ENCODE measurements around the gene KRTAP4-3. TPM values are rescaled to one million over a fixed set of nuclear protein-coding genes. Genes with fewer than 3 reads are reported as not detected.
"Not testable (repeated sequence)": the region's sequence is repeated elsewhere in the genome, so short reads cannot be mapped to it uniquely, and the experiment has no call there.

The KRTAP4-3 gene
- not detected for polyA plus RNA-seq (ENCODE audit: insufficient read length)
- long read RNA-seq, donor 1: 0 reads
- long read RNA-seq, donor 2: 0 reads
- long read RNA-seq, donor 3: 0 reads
- long read RNA-seq, donor 4: 0 reads
- long read RNA-seq, donor 5: 0 reads
- long read RNA-seq, donor 6: 0 reads
- long read RNA-seq, donor 7: 0 reads
- long read RNA-seq, donor 8: 0 reads

- DNase-seq: no peak
These were observed at the start of gene KRTAP4-3 for GRCh38 chr17:41168121-41168520. KRTAP4-3 (minus strand) TSS chr17:41168221; CDS start chr17:41168172, 49 bp downstream.

DNA sequence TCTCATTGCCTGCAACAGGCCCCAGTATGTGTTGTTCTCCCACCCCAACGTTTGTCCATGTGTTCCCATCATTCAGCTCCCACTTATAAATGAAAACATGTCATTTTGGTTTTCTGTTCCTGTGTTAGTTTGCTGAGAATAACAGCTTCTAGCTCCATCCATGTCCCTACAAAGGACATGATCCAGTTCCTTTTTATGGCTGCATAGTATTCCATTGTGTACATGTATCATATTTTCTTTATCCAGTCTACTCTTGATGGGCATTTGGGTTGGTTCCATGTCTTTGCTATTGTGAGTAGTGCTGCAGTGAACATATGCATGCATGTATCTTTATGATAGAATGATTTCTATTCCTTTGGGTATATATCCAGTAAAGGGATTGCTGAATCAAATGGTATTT, 47.7 kb upstream of the KRTAP4-3 start:
- DNase-seq: no peak

GRCh38 chr17:41212524-41213169, 44.6 kb upstream of the KRTAP4-3 start:
- no peak for DNase-seq

DNA sequence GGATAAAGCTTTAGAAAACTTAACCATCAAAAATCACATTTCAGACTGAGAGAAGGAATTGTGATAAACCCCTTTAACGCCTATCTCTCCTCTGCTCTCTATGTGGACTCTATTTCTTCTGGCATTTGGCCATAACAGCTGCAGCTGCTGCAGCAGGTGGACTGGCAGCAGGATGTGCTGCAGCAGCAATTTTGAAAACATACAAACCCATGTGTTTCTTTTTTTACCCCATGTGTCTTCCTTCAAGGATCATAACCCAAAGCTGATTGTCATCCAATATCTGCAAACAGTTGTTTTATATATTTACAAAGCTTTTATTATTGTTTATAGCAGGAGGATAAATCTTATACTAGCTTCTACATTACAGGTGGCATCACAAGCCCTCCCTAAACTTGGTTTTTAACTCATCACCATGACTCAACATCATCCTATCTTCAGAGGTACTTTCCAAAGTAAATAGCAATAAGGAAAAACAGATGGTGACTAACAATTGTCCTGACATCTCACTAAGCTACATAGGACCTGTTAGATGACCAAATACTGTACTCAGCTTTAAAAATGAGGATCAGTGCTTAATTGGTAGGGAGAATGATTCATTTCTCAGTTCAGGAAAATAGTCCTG, 43.9 kb upstream of the KRTAP4-3 start:
- DNase-seq: no peak

GRCh38 chr17:41199421-41200078, 31.5 kb upstream of the KRTAP4-3 start:
- no peak for DNase-seq

DNA sequence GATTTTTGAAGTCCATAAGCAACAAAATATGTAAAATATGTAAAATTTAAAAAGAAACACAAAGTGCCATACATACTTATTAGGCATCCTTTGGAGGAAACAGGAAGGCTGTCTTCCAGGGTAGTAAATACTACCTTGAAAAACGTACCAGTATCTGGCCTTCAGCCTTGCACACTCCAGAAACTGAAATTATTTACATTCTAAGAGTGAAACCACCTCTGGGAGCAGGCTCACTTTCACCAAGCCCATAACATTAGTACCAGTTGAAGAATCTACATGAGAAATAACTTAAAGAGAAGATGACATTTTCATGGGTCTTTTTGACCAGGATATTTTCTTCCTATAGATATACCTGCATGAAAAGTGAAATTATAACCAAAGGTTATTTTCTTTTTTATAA, 28.0 kb upstream of the KRTAP4-3 start:
- DNase-seq: no peak

GRCh38 chr17:41190328-41190727, 22.3 kb upstream of the KRTAP4-3 start:
- DNase-seq: no peak

DNA sequence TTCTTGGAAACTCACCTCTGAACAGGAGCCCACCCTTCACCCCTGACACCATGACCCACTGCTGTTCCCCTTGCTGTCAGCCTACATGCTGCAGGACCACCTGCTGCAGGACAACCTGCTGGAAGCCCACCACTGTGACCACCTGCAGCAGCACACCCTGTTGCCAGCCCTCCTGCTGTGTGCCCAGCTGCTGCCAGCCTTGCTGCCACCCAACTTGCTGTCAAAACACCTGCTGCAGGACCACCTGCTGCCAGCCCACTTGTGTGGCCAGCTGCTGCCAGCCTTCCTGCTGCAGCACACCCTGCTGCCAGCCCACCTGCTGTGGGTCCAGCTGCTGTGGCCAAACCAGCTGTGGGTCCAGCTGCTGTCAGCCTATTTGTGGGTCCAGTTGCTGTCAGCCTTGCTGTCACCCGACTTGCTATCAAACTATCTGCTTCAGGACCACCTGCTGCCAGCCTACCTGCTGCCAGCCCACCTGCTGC, 21.9 kb upstream of the KRTAP4-3 start, which contains the start of gene KRTAP9-1:
KRTAP9-1 (plus strand) TSS at position 51 of the 482 bp plus-strand sequence; CDS start at position 51, 0 bp downstream.
- not testable (repeated sequence) for DNase-seq

DNA sequence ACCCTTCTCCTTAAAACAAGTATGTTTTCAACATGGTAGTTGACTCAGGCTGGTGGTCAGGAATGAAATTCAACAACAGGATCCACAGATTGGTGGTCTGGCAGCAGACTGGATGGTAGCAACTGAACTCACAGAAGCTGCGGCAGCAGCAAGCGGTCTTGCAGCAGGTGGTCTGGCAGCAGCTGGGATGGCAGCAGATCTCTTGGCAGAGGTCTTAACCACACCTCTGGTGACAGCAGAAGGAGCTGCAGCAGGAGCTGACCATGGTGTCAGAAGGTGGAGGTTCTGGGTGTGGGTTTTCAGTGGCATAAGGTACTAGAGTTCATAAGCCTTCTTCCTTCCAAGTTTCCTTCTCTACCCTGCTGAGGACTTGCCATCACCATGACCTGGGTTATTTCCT, 18.9 kb upstream of the KRTAP4-3 start:
- DNase-seq: no peak

GRCh38 chr17:41185001-41185400, 17.0 kb upstream of the KRTAP4-3 start:
- DNase-seq: no peak

DNA sequence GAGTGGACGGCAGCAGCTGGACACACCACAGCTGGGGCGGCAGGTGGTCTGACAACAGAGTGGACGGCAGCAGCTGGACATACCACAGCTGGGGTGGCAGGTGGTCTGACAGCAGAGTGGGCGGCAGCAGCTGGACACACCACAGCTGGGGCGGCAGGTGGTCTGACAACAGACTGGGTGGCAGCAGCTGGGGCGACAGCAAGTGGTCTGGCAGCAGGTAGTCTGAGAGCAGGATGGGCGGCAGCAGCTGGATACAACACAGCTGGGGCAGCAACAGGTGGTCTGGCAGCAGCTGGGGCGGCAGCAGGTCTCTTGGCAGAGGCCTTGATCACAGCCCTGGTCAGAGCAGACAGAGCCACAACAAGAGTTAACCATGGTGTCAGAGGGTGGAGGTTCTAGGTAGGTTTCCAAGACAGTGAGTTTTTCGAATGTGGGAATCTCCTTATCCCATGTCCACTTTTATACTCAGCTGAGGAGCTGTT, 16.5 kb upstream of the KRTAP4-3 start, which contains the start of gene KRTAP4-1:
KRTAP4-1 (minus strand) TSS at position 432 of the 482 bp plus-strand sequence; CDS start at position 375, 57 bp downstream.
- no peak for DNase-seq

DNA sequence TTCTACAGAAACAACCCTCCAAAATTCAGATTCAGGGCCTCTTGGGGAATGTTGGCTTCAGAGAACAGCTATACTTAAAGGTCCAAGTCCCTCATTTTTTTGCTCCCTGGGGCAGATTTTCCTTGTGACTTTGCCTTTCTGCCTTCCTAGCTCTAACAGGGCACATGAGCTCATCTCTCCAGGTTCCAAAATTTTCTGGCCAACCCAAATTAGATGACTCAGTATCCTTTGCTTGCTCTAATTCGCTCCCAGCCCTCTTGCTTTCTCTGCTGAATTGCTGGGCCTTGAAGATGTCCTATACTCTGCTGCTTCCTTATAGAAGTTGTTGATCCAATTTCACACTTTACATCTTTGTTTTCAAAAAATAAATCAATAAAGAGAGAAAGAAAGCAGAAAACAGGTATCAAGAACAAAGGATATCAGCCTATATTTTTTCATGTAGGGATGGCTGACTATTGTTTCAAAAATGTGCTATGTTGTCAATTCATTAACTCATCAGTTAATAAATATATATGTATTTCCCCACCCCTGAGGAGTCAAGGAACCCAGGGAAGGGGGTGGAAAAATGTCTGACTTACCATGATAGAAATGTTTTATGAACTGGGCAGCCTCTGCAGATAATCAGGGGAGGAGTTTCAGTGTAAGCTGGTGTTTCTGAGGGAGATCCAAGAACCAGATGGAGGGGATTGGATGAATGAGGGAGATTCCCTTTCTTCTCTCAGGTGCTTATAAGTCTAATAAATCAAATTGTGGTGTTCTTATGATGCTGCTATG, 11.0 kb upstream of the KRTAP4-3 start:
- DNase-seq: no peak

GRCh38 chr17:41178341-41178740, 10.3 kb upstream of the KRTAP4-3 start:
- DNase-seq: no peak

DNA sequence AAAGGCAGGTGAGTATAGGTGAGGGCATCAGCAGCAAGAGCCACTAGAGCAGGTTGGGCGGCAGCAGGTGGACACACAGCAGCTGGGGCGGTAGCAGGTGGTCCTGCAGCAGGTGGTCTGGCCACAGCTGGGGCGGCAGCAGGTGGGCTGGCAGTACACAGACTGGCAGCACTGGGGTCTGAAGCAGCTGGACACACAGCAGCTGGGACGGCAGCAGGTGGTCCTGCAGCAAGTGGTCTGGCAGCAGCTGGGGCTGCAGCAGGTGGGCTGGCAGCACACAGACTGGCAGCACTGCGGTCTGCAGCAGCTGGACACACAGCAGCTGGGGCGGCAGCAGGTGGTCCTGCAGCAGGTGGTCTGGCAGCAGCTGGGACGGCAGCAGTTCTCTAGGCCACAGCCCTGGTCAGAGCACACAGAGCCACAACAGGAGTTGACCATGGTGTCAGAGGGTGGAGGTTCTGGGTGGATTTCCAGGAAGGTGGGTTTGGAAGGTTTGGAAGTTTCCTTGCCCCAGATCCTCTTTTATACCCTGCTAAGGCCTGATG, 9.8 kb upstream of the KRTAP4-3 start, which contains the start of gene KRTAP4-2:
KRTAP4-2 (minus strand) TSS at position 495 of the 545 bp plus-strand sequence; CDS start at position 438, 57 bp downstream.
- DNase-seq: no peak

- no peak for DNase-seq
These were observed 8.8 kb upstream of the KRTAP4-3 start for GRCh38 chr17:41176744-41177387.

- DNase-seq: no peak
These were observed 3.9 kb upstream of the KRTAP4-3 start for GRCh38 chr17:41171886-41172285.

DNA sequence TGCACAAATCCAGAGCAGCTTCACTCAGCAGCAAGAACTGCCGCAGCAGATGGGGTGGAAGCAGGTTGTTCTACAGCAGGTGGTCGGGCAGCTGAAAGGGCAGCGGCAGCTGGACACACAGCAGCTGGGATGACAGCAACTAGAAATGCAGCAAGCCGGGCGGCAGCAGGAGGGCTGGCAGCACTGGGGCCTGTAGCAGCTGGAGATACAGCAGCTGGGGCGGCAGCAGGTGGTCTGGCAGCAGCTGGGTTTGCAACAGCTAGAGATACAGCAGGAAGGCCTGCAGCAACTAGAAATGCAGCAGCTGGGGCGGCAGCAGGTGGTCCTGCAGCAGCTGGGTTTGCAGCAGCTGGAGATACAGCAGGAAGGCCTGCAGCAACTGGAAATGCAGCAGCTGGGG, 460 bp downstream of the KRTAP4-3 start:
- no peak for DNase-seq

GRCh38 chr17:41163828-41164227, 4.2 kb downstream of the KRTAP4-3 start:
- no peak for DNase-seq

DNA sequence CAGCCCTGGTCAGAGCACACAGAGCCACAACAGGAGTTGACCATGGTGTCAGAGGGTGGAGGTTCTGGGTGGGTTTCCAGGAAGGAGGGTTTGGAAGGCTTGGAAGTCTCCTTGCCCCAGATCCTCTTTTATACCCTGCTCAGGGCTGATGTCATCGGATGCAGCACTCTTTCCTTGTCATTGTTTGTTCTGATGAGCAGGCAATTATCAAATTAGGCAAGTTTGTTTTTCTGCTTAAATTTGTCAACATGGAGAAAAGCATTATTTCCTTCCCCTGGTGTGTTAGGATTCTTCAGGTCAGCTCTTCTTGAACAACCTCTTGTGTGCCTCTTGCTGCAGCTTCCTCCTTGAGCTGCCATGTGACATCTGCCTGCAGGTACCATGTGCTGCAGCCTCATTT, 7.4 kb downstream of the KRTAP4-3 start, which contains the start of gene KRTAP4-4:
KRTAP4-4 (minus strand) TSS at position 101 of the 400 bp plus-strand sequence; CDS start at position 44, 57 bp downstream.
- no peak for DNase-seq

- not testable (repeated sequence) for DNase-seq
These were observed 7.8 kb downstream of the KRTAP4-3 start for GRCh38 chr17:41160190-41160589.

Measured in left kidney (tissue), 8 donors.